GM18508 (cell line): Measurements from ENCODE around the gene ZNF790.
"Not testable (repeated sequence)": the region's sequence is repeated elsewhere in the genome, so short reads cannot be mapped to it uniquely, and the experiment has no call there.

Source experiments
- ATAC-seq: cut with Tn5 transposase; IDR thresholded peaks from one replicate; pipeline ENCODE4 v1.9.1; 2021; ENCODE audit warnings: moderate number of reproducible peaks; ENCODE audit not compliant: insufficient read depth, unreplicated experiment

ZNF790 gene

DNA sequence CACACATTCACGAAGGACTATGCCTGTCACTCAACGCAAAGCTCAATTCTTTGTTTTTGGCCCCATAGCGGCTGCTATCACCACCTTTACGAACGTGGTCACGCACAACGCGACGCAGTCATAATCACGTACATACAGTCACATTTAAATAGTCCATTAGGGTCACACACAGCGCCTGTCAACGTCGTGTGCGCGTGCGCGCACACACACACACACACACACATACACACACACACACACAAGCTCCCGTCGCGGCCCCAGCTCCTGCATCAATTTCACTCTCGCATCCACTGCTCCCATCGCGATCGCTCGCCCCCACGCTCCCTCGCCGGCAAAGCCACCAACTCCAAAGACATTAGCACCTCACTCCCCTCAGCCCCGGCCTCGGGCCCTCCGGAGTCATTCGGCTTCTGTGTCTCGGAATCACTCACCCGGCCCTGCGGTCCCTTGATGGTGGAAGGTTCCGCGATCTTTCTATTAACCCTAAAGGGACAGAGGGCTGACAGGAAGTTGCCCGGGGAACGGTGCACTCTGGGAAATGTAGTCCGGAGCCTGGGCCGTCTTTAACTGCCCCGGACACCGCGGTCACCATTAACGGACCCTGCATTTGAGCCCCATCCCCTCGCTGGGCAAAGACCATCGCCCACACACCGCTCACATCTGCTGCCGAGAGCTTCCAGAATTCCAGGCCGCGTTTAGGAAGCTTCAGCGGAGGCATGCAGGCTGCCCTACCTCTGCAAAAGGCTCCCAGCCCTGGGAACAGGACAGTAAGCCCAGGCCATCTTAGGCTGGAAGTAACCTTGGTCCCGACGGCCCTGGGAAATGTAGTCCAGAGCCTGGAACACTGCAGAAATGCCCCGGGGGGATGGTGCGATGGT lies at the start of gene ZNF790:
Gene ZNF790 (minus strand): TSS at position 482 of the 878 bp plus-strand sequence. CDS start 12,768 bp downstream, outside the sequence.
- ATAC-seq = peak; percentile 81

DNA sequence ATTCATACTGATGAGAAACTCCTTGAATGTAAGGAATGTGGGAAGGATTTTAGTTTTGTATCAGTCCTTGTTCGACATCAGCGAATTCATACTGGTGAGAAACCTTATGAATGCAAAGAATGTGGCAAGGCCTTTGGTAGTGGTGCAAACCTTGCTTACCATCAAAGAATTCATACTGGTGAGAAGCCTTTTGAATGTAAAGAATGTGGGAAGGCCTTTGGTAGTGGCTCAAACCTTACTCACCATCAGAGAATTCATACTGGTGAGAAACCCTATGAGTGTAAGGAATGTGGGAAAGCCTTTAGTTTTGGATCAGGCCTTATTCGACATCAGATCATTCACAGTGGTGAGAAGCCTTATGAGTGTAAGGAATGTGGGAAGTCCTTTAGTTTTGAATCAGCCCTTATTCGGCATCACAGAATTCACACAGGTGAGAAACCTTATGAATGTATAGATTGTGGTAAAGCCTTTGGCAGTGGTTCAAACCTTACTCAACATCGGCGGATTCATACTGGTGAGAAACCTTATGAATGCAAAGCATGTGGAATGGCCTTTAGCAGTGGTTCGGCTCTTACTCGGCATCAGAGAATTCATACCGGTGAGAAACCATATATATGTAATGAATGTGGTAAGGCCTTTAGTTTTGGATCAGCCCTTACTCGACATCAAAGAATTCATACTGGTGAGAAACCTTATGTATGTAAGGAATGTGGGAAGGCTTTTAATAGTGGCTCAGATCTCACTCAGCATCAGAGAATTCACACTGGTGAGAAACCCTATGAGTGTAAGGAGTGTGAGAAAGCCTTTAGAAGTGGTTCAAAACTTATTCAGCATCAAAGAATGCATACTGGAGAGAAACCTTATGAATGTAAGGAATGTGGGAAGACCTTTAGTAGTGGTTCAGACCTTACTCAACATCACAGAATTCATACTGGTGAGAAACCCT lies 39.1 kb upstream of the ZNF790 start:
- ATAC-seq = no peak

DNA sequence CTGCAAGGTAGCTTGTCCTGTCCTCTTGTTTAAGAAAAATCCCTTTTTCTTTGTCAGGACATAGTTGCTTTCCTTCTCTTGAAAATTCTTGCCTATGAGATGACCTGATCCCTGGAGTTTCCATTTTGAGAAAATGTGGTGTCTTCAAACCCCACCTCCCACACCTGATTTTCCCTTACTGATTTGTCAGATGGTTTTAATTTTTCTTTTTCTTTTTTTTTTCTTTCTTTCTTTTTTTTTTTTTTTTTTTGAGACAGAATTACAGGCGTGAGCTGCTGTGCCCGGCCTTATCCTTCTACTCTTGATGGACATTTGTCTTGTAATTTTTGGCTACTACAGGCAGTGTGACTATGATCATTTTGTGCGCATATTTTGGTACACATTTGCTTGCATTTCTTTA lies 13.7 kb upstream of the ZNF790 start:
- ATAC-seq = no peak

DNA sequence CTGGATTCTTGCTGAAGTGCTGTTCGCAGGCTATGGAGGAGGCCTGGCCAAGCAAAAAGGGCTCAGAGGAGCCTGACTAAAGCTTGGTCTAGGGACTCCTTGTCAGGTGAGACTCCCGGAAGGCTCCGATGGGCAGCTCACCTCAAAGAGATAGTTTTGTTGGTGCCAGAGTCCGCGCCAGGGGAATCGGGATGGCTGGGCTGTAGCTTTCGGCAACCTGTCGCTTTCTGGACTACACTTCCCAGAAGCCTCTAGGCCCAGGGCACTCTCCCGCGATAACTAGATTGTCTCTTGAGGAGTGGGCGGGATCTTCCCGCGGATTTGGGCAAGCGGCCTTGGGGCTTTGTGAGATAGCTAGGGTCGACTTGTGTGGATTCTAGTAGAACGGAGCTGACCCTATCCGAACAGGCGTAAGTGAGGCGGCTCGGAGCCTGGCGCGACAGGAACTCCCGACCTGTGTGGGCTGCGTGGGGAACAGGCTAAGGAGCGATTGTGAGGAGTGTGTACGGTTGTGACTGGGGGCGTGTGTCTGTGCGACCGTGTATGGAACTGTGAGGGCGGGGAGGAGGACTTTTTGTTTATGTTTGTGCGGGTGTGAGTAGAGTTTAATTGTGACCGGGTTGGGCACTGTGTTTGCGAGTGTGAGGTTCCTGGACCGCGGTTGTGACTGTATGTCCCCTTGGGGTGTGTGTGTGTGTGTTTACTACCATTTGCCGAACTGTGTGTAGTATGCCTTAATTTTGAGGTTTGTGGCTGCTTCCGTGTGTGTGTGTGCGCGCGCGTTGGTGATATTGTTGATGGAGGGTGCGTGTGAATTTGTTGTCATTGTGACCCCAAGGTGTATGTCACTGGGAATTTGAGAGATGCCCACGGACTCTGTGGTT lies 12.6 kb upstream of the ZNF790 start, which contains the start of gene ZNF345:
Gene ZNF345 (plus strand): TSS at position 318 of the 884 bp plus-strand sequence. CDS start 25,955 bp downstream, outside the sequence.
- ATAC-seq = peak; percentile 47

DNA sequence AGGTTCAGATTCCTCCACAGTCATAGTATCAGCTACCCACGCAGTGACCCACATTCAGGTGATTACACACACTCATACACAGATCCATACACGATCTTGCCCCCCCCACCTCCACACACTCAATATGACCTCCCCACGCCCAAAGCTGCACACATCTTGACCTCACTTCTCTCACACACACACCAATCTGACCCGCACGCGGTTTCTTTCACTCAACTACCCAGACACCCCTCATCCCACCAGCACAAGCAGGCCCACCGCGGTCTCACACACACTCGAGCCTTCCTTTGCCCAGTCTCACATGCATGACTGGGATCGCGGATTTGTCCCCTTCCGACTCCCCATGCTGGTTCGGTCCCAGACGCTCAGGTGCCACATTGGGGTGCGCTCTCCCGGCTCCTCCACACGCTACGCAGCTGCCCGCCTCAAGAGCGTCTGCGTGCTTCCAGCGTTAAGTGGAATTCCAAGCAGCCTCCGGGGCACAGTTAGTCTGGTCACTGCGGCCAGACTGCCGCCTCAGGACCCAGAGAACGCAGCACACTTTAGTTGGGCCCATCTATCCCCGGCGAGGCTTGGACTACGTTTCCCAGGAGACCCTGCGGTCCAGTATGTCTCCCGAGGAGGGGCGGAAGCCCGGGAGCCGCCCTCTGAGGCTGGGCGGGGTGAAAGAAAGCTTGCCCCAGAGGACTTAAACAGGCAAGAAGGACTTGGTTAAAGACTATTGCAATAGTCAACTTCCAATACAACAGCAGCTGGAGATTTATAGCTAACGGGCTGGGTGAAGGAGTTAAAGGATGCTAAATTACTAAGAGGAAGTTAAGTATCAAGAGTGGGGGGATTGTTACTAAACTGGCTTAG lies 11.7 kb upstream of the ZNF790 start:
- peak; percentile 54 for ATAC-seq

DNA sequence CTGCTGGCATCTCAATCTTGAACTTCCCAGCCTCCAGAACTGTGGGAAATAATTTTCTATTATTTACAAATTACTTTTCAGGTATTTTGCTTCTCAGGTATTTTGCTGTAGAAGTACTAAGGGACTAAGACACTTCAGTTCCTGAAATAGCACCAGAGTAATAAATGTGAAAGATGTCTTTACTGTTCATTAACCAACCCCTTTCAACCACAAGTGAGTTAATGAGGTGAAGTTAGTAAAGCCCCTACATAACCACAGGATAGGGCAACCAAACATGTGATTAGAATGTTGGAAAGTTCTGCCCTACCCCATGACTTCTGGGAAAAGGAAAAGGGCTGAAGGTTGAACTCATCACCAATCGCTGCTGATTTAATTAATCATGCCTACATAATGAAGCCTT lies 9.8 kb upstream of the ZNF790 start:
- no peak for ATAC-seq

DNA sequence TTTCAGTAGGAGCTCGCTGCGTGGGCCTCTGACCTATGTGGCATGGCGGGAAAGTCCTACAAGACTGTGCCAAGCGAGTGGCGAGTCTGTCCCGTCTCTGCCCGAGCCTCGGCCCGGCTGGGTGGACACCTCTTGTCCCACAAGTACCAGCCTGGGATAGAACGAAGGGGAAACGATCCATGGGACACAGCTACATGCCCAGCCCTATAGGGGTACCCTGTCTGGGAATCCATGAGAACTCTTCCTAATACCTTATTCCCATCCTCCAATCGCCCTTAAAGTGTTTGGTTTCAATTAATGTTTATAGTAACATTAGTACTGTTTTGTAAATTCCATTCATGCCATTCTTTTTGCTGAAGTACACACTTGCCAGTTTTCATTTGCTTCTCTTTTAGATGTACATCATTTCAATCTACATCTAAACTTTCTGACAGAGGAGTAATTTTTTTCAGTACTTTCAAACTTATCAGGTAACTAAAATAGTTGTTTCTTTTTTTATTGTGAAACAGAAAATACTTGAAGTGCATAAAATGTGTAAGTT lies 667 bp upstream of the ZNF790 start:
- no peak for ATAC-seq

DNA sequence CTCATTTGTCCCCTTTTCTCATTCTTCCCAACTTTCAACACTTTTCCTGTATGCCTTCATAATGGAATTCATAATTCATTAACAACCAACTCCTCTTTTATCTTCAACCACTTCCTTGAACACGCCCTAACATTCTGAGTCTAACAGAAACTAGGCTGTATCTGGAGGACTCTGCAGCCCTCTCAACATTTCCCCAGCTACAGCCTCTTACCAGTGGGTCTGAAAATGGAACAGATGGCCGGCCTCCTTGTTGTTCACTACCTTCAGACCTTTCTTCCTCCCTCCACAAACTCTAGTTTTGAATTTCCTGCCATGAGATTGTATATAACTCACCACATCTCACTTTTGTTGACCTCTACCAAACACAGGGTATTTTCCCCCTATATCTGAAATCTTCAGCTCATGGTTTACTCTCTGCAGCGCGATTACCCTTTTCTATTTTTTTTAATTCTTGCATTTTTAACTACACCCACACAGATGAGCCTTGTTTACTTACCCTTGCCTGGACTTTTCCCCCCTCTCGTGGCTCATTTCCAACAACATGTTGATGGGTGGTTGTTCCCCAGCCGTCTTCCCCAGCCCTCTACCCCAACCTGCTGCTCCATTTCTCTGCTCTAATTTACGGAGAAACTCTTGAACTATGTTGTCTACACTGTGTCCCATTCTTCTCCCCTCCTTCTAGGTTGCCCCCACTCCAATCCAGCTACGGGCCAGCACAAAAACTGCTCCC lies 846 bp downstream of the ZNF790 start:
- ATAC-seq = no peak

DNA sequence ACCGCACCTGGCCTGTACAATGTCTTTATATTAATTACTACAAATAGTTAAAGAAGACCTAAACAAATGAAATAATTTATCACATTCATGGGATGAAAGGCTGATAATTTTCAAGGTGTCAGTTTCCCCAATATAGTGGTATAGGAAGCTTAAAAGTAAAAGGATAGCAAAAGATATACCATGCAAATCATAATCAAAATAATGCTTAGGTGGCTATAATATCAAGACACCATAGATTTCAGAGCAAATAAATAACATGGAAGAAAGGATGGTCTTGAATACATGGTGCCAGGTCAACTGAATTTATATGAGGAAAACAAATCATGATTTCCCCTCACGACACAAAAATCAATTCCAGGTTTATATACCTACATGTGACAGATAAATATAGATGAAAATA lies 4.8 kb downstream of the ZNF790 start:
- ATAC-seq = no peak

DNA sequence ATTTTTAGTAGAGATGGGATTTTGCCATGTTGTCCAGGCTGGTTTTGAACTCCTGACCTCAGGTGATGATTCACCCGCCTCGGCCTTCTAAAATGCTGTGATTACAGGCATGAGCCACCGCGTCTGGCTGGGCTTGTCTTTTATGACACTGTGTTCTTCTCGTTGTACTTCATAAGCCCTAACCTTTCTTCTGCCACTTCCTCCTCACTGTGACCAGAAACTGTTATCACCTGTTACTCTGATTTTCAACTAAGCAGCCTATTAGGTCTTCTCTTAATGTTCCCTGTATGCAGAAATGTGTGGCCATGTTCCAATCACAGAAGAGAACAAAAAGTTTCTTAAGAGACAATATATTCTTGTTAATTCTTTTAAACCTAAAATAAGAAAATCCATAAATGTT lies 16.4 kb downstream of the ZNF790 start:
- no peak for ATAC-seq

DNA sequence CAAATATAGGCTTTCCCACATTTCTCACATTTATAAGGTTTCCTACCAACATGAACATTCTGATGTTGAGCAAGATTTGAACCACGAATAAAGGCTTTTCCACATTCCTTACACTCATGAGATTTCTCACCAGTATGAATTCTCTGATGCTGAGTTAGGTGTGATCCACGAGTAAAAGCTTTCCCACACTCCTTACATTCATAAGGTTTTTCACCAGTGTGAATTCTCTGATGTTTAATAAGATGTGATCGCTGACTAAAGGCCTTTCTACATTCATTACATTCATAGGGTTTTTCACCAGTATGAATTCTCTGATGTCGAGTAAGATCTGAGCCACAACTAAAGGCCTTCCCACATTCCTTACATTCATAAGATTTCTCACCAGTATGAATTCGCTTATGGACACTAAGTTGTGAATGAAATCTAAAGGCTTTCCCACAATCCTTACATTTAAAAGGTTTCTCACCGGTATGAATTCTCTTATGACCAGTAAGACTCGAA lies 19.0 kb downstream of the ZNF790 start:
- no peak for ATAC-seq

DNA sequence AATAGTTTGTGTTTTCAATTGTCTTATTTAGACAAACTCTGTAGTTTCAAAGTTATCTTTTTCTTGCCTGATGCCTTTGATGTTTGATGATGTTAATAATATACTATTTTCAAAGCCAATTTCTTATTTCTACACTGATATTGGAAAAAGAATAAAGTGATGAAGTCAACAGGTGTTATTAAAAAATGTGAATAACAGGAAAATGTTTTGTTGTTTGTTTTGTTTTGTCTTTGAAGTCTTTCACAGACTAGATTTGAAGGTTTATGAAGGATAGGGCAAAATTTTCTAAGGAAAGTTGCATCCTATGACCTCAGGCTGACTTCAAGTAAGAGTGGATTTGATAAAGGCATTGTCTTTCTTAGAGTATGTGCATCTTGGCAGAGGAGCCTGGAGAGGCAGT lies 31.2 kb downstream of the ZNF790 start:
- no peak for ATAC-seq

DNA sequence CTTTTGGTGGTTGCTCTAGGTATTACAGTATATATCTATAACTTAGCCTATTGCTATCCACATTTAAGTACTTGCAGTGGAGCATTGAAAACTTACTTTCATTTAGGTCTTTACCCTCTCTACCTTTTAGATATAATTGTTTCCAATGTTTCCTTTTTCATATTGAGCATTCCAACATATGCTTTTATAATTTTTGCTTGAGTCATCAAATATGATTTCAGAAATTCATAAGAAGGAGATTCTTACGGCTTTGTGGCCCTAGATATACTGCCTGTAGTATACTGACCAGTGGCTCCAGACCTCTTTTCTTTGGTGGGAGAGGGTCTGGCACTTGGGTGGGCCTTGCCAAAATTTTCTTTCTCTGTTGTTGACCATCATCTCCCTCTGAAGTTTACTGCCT lies 32.8 kb downstream of the ZNF790 start:
- no peak for ATAC-seq

DNA sequence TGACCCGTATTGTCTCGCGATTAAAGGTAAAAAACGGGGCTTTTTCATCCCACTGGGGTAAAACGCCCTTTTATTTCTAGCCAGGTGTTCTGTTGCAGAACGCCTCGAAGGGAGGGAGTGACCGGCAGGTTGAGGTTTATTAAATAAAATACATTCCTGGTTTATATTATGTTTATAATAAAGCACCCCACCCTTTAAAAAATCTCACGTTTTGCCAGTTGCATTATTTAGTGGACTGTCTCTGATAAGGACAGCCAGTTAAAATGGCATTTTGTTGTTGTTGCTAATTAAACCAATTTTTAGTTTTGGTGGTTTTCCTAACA lies 40.4 kb downstream of the ZNF790 start:
- ATAC-seq = no peak

DNA sequence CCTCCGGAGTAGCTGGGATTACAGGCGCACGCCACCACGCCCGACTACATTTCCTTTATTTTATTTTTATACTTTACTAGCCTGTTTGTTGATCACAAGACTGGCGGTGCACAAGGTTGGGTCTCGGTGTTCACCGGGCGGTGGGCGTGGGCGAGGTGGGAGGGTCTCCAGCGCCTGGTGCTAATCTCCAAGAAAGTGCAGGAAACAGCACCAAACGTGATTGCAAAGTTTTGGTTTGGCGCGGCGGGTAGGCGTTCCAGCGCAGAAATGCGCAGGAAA lies 41.5 kb downstream of the ZNF790 start:
- ATAC-seq = no peak

DNA sequence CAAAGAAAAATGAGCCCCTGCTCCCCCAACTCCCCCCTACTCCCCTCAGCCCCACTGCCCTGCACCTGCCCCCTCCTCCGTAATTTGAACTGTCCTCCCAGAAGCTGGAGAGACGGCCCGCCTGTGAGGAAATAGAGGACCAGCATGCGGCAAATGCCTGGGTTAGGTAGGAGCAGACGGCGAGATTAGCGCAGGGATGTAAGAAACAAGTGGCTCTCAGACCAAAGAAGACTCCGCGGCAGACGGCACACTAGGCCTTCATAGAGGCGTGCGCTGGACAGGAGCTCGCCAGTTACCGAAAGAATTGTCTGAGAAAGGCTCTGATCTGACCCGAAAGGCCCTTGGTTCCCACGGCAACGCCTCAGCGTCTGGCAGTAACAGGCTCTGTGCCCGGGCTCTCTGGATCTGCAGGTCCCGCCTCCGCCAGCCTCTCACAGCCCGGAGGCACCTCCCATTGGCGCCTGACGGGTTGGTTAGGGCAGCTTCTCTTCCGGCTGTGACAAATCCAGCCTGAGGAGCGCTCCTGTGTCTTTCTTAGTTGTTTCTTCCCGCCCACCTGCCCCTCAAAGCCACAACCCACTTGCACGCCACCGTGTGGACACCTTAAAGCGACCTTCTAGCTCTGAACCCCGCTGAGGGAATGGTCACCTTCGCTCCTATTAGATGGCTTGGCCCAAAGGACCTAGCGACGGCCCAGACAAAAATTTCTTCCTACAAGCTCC lies 46.6 kb downstream of the ZNF790 start:
- ATAC-seq = not testable (repeated sequence)

DNA sequence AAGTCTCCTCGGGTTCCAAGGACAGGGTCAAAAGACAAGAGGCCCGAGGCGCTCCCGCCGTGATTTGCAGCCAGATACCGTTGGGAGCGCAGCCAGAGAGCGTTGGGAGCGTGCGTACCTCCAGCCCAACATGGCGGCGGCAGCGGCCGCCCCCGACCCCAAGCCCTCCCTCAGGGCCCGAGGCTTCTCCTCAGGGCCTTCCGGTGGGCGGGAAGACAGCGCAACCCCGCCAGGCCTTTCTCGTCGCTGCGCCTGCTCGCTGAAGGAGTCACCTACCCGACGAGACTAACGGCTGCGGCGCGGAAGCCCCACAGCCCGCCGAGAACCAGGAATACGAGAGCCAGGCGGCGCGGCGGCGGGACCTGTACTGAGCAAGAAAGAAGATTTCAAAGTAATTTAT lies 62.4 kb downstream of the ZNF790 start:
- ATAC-seq = no peak

DNA sequence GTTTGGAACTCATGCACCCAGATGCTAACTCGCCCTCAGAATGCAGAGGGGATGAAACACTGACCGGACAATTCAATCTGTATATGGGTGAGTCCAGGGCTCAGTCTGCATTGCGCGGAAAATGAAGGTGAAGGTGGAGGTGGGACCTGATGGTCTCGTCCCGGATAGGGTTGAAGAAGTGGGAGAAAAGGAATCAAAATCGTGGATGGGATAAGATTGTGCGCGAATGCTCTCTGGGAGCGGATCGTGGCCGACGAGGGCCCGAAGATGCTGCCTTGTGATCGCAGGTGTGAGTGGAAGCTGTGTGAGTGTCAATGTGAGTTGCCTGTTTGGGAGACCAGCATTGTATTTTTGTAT lies 65.0 kb downstream of the ZNF790 start:
- no peak for ATAC-seq
